Measurements from ENCODE around the gene MCTP2.

- TF ChIP-seq CTCF (IDR thresholded peaks at IDR 0.05): no peak
- no peak for TF ChIP-seq POLR2A (IDR thresholded peaks at IDR 0.05)
Observed at GRCh38 chr15:94286583-94286982, 55.2 kb downstream of the MCTP2 start.
